HG02938 (cell line): Measurements from ENCODE around the gene IL1B.

ENCODE experiments used
- ATAC-seq: cut with Tn5 transposase; IDR thresholded peaks from one replicate; pipeline ENCODE4 v1.9.1; 2021; ENCODE audit warnings: mild to moderate bottlenecking, moderate library complexity; ENCODE audit not compliant: unreplicated experiment

IL1B gene

GRCh38 chr2:112836695-112837117 lies at the start of gene IL1B:
TSS of gene IL1B (minus strand) at chr2:112836779. CDS start at chr2:112836229, 550 bp downstream.
- no peak for ATAC-seq

- no peak for ATAC-seq
Measured at GRCh38 chr2:112886291-112886690, 49.7 kb upstream of the IL1B start.

GRCh38 chr2:112885506-112885902 lies 48.9 kb upstream of the IL1B start:
- ATAC-seq, result no peak

- no peak for ATAC-seq
Measured at GRCh38 chr2:112884869-112885505, 48.4 kb upstream of the IL1B start.

GRCh38 chr2:112883669-112884068 lies 47.1 kb upstream of the IL1B start:
- no peak for ATAC-seq

- ATAC-seq, result peak; percentile 69
Measured at GRCh38 chr2:112881217-112881985, 44.8 kb upstream of the IL1B start.

- ATAC-seq, result no peak
Measured at GRCh38 chr2:112880696-112881095, 44.1 kb upstream of the IL1B start.

- no peak for ATAC-seq
Measured at GRCh38 chr2:112880091-112880531, 43.5 kb upstream of the IL1B start.

GRCh38 chr2:112879491-112880041 lies 43.0 kb upstream of the IL1B start:
- ATAC-seq, result no peak

- no peak for ATAC-seq
Measured at GRCh38 chr2:112877423-112877822, 40.8 kb upstream of the IL1B start.

GRCh38 chr2:112876971-112877361 lies 40.4 kb upstream of the IL1B start:
- ATAC-seq, result no peak

- ATAC-seq, result no peak
Measured at GRCh38 chr2:112876257-112876970, 39.8 kb upstream of the IL1B start.

- no peak for ATAC-seq
Measured at GRCh38 chr2:112870841-112871835, 34.6 kb upstream of the IL1B start.

GRCh38 chr2:112869258-112869842 lies 32.8 kb upstream of the IL1B start:
- ATAC-seq, result no peak

GRCh38 chr2:112867701-112868631 lies 31.4 kb upstream of the IL1B start:
- ATAC-seq, result no peak

- no peak for ATAC-seq
Measured at GRCh38 chr2:112866128-112866835, 29.7 kb upstream of the IL1B start.

GRCh38 chr2:112864072-112864471 lies 27.5 kb upstream of the IL1B start:
- ATAC-seq, result no peak
